KOPT-K1 (cell line): ENCODE measurements around the gene KLHDC7B.

Experiments used
- H3K27ac ChIP-seq: fragments of 200-600 bp; sonication (generic); 2 replicates; pipeline ENCODE4 v1.5.1; 2016; ENCODE audit warnings: antibody characterized with exemption, mild to moderate bottlenecking, low read depth, low read length; ENCODE audit not compliant: poor library complexity, severe bottlenecking
- H3K36me3 ChIP-seq: fragments of 200-600 bp; sonication (generic); 2 replicates; pipeline ENCODE4 v1.5.1; 2017; ENCODE audit warnings: antibody characterized with exemption, mild to moderate bottlenecking, low read length, moderate library complexity; ENCODE audit not compliant: insufficient read depth
- H3K9me3 ChIP-seq: fragments of 200-600 bp; sonication (generic); 2 replicates; pipeline ENCODE4 v1.5.1; 2017; ENCODE audit warnings: antibody characterized with exemption, low read length, mild to moderate bottlenecking; ENCODE audit not compliant: insufficient read depth, poor library complexity, severe bottlenecking

Gene KLHDC7B

DNA sequence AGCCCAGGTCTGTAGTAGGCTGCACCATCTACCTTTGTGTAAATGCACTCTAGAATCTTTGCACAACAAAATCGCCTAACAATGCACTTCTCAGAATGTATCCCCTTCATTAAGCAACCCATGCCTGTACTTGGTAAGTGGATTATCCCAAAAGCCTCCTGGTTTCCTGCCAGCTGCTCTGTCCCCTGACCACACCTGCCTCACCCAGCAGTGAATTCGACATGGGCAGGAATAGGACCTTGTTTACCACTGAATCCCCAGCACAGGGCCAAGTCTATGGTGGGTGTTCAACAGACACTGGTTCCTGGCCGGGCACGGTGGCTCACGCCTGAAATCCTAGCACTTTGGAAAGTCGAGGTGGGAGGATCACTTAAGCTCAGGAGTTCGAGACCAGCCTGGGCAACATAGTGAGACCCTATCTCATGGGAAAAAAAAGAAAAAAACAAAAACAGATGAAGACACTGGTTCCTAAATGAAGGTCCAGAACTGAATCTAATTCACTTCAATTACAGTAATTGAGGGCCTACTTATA, 22.1 kb downstream of the KLHDC7B start:
- H3K9me3 ChIP-seq, result no peaks in the 10 kb centered on the region
- peaks cover 54% of the 10 kb centered on the region for H3K36me3 ChIP-seq
- no peak overlapping the region for H3K27ac ChIP-seq

DNA sequence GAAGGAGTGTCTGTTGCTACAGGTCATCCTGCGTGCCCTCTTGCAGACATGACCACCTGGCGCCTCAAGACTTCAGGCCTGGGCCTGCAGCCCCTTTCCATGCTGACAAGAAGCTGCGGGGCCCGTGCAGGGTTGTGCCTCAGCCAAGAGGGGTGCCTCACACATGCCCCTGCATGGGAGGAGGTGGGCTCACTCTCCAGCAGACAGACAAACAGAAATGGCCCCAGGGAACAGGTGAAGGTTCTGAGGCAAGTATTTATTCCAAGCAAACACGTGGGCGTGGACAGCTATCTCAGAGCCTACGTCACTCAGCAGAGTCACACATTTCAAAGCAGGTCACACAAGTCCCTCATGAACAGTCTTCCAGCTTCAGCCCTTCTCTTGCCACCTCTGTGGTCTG, 22.9 kb downstream of the KLHDC7B start:
- Histone ChIP-seq H3K36me3 (peaks cover 62% of the 10 kb centered on the region), H3K9me3 (no peaks in the 10 kb centered on the region), H3K27ac (no peak overlapping the region)

DNA sequence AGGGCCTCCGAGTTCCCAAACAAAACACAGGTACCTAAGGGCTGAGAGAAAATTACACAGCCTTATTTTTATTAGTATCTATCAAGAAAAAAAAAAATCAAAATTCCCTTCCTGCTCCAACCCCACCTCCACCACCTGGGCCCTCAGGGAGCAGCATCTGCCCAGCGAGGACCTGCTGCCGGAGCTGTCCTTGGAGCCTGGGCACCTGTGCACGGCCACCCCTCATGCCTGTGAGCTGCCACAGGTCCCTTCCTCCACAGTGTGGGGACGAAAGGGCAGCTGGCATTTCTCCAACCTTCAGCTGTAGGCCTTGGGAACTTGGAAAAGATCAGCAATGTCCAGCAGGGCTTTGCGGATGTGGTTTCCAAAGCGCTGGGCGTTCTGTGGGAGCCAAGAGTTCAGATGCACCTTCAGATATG, 23.4 kb downstream of the KLHDC7B start:
- Histone ChIP-seq H3K9me3 (no peaks in the 10 kb centered on the region), H3K27ac (no peak overlapping the region), H3K36me3 (peaks cover 67% of the 10 kb centered on the region)

DNA sequence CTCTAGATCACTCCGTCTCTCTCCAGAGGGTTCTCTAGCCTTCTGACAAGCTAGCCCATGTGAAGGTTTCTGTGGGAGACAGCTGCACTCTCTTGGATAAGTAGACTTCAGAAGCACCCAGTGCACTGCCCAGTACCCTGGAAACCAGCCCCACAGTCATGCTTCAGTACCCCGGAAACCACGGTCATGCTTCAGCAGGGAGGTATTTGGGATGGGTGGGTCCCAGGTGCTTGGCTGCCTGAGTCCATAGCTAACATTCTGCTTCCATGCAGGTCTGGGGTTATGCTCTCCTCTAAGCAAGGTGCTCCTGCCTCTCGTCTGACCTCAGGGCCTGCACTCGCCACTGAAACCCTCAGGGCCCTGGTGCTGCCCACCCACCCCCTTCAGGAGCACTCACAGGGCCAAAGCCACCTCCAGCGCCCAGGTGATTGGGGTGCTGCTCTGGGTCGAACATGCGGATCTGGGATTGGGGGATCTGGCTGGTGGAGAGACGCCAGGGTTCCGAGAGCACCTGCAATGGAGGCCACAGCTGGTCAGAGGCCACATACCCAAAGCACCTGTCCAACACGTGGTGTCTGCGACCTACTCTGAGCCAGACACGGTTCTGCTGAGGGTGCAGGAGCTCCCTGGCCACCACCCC, 24.3 kb downstream of the KLHDC7B start:
- Histone ChIP-seq H3K27ac (no peak overlapping the region), H3K9me3 (no peaks in the 10 kb centered on the region), H3K36me3 (peaks cover 75% of the 10 kb centered on the region)

DNA sequence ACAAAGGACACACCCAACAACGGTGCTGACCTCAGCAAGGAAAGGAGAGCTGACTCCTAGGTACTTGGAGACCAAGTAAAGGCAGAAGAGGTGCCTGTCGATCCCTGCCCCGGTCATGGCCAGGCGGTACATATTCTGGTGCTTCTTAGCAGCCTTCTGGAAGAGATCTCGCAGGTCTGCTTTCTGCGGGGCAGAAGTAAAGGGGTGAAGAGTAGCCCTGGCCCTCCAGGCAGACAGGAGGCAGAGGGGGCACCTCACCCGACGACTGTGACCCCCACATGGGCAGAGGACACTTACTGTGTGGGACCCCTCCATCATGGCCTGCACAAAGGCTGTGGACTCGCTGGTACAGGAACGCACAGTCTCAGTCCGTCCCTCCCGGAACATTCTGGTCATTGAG, 25.2 kb downstream of the KLHDC7B start:
- Histone ChIP-seq H3K27ac (no peak overlapping the region), H3K36me3 (peaks cover 83% of the 10 kb centered on the region), H3K9me3 (no peaks in the 10 kb centered on the region)

DNA sequence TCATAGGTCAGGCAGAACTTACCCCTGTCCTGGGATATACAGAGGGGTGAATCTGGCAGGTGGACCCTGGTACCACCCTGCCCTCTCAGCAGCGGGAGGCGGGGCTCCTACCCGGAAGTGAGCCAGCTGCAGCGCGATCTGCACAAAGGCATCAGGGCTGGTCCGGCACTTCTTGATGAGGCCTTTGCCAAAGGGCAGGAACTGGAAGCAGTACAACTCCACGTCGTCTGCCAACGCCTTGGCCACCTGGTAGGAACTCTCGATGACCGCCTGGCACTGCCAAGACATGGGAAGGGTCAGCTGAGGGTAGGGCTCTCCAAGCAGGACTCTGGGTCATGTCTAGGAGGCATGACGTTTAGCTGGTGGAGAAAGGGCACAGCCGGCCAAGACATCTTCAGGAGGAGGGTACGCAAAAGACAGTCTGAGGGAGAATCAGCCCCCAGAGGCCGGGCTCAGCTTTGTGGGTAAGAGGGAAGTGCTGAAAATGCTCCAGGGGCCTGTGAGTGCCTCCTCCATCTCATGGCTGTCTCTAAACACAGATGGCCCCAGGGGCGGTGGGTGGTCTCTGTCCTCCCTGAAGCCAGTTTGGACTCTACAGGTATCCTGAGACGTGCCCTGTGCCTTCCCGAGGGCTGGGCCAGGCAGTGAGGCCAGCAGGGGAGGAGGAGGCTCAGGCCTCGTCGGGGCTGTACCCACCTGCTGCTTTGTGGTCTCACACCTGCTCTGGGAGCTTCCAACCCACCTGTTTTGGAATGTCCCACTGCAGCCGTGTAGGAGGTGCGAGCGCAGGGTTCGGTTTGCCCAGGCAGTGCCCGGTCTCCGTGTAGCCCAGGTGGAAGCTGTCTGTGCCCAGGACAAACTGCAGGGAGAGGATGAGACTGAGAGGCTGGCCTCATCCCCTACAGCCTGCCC, 25.8 kb downstream of the KLHDC7B start:
- no peak overlapping the region for H3K27ac ChIP-seq
- peaks cover 90% of the 10 kb centered on the region for H3K36me3 ChIP-seq
- no peaks in the 10 kb centered on the region for H3K9me3 ChIP-seq

DNA sequence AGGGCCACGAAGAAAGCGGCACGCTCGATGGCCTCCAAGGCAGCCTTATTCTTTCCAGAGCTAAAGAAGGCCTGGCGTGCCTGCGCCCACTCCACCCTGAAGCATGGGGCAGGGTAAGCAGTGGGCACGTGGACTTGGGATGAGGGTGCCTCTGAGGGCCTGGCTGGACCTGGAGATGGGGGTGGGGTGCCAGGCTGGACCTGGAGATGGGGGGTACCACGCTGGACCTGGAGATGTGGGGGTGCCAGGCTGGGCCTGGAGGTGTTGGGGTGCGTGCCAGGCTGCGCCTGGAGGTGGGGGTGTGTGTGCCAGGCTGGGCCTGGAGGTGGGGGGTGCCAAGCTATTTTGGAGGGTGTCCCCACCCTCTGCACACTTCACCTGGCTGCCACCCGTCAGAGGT, 27.3 kb downstream of the KLHDC7B start:
- H3K9me3 ChIP-seq, result no peaks in the 10 kb centered on the region
- H3K27ac ChIP-seq, result no peak overlapping the region
- H3K36me3 ChIP-seq, result peaks cover 96% of the 10 kb centered on the region

DNA sequence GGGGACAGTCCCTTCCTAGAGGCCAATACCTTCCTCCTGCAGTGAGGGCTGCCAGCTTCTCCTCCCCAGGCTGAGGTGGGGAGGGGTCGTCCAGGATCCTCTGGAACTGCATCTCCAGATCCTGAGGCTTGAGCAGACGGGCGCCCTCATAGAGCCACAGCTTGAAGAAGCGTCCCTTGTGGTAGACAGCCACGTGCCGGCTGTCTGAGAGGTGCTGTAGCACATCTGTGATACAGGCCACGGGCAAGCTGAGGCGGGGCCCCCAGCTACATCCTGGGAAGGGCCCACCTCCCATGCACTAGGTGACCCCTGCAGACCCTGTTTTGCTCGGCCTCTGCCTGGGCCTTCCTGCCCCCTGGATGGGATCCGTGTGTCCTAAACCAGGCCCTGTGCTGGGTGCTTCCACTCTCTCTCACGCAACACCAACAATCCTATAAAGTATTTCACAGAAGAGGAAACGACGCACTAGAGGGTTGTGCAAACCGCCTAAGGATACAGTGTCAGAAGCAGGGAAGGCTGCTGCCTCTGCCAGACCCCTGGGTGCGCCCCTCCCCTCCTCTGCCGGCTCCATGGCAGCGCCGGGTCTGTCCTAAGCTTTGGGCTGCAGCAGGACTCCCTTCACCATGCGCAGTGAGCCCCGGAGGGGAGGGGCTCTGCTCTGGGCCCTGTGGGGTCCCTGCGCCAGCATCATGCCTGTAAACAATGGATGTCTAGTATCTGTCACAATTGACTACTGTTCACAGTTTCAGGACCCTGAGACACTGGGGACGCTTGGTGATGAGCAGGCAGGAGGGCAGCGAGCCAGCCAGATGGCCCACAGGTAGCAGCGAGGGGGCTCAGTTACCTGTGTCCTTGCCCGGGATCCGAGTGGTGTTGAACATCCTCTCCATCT, 28.0 kb downstream of the KLHDC7B start:
- Histone ChIP-seq H3K36me3 (peaks cover 96% of the 10 kb centered on the region), H3K9me3 (no peaks in the 10 kb centered on the region), H3K27ac (no peak overlapping the region)

DNA sequence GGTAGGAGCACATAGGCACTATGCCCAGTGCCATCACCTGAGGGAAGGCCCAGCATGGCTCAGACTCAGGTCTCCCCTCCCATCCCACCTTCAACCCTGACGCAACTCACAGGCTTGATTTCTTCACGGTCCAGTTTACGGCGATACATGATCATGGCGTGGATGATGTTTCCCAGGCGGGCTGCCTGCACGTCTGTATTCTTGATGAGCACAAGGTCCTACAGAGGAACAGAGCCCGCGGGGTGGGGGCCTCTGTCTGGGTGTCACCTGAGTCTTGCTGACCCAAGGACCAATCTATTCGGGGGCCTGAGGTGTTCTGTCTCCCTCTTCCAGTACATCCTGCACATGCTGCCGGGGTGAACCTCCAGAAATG, 28.7 kb downstream of the KLHDC7B start:
- peaks cover 96% of the 10 kb centered on the region for H3K36me3 ChIP-seq
- H3K27ac ChIP-seq, result no peak overlapping the region
- no peaks in the 10 kb centered on the region for H3K9me3 ChIP-seq

DNA sequence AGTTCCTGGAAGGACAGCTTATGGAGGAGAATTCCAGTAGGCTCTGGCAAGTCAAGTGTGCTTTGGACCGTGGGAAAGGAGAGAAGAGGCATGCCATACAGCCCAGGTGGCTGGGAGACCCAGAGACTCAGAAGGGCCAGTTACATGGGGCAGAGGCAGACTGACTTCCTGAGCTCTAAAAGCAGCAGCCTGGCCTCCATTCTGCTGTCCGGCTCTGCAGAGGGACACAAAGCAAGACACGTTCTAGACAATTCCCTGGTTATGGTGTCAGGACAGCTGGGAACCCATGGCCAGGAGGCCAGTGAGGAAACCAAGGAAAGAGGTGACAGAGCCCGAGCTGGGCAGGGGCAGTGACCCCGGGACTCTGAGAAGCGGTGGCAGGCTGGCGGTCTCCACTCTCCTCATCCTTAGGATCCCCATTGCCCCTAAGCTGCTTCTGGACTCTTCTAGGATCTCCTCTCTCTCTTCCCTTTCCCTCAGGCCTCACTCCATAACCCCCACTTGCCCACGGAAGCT, 29.8 kb downstream of the KLHDC7B start:
- Histone ChIP-seq H3K36me3 (peaks cover 96% of the 10 kb centered on the region), H3K9me3 (no peaks in the 10 kb centered on the region)

DNA sequence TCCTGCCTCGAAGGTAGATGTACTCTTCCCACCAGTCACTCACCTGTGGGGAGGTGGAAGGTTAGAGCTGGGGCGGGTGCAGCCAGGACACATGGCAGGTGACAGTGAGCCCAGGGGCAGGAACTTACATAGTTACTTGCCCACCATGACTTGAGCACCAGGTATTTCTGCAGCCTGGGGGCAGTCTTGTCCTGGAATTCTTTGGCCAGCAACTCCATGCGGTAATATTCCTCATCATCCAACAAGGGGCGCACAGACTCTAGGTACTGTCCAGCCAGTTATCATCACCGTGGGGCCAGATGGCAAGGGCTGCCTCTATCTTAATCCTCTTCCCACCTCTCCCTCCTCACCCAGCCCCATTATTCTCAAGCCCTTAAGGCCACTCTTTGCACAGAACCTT, 30.4 kb downstream of the KLHDC7B start:
- Histone ChIP-seq H3K9me3 (no peaks in the 10 kb centered on the region), H3K27ac (no peak overlapping the region), H3K36me3 (peaks cover 95% of the 10 kb centered on the region)

More for the DNA sequence above, 29.8 kb downstream of the KLHDC7B start:
- H3K27ac ChIP-seq, result no peak overlapping the region

DNA sequence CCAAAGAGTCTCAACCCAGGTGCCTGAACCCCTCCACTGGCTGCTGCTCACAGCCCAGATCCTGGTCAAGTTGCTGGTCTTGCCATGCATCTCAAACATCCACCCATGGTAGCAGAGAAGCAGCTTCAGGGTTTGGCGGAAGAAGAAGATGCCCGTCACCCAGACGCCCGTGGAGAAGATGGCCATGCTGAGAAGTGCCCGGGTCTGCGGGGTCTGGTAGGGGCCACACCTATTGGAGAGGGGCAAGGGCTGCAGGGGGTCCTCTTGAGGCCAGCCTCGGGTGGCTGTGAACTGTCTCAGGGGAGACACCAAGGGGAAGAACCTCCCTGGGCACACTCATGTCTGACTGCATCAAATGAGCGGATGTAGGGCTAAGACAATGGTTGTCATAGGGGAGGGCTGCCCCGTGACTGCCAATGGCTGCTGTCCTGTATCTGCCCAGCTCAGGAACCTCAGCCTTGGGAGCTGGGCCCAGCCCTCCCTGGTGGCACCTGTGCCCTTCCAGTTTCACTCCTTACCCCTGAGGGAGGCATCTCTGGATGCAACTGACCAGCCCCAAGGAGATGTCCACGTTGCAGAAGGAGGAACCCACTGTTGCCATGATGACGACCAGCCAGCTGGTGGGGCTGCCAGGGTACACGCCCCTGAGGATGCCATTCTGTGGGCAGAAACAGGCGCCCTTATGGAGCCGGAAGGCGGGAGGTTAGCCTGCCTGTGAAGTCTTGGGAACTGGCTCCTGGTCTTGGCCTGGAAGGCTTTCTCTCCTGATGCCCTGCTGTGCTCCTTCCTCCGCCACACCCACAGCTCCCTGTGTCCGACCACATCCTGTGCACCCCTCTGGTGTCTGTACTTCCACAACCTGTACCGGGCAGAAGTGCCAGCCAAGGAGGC, 31.4 kb downstream of the KLHDC7B start:
- Histone ChIP-seq H3K36me3 (peaks cover 88% of the 10 kb centered on the region), H3K9me3 (no peaks in the 10 kb centered on the region), H3K27ac (no peak overlapping the region)

DNA sequence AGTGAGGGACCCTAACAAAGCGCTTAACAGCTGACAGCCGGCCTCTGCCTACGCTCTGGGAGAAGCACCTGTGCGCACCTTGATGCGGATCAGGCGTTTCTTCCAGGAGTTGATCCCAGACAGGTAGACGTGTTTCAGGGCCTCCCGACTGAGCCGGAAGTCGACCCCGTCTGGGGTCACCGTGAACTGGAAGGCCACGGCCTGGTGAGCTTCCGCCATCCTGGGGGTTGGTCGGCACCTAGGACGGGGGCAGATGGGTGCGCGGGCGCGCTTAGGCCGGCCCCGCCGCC, 31.9 kb downstream of the KLHDC7B start:
- no peaks in the 10 kb centered on the region for H3K9me3 ChIP-seq
- no peak overlapping the region for H3K27ac ChIP-seq
- H3K36me3 ChIP-seq, result peaks cover 82% of the 10 kb centered on the region
